D721Med (cell line): Measurements from ENCODE around the gene CMIP.

Source experiments
- DNase-seq: peaks from one replicate; pipeline ENCODE4 v3.0.0; 2011; ENCODE audit warnings: low spot score; ENCODE audit not compliant: insufficient read length
- FAIRE-seq: peaks from 2 replicates; lab custom pipeline; 2011; peaks lifted over from hg19 to GRCh38; lab: Jason Lieb, UNC
- CTCF ChIP-seq: IDR thresholded peaks from 2 replicates; pipeline ENCODE4 v1.5.1; 2012; ENCODE audit warnings: mild to moderate bottlenecking, control low read depth; ENCODE audit not compliant: insufficient read depth; ENCODE audit errors: missing control alignments

Gene CMIP

GRCh38 chr16:81745704-81746558 is 301.3 kb downstream of the CMIP start:
- no peak for FAIRE-seq
- no peak for TF ChIP-seq CTCF
- no peak for DNase-seq

- DNase-seq (no peak), FAIRE-seq (no peak)
- no peak for TF ChIP-seq CTCF
Measured at GRCh38 chr16:81746566-81746965, 302.0 kb downstream of the CMIP start.

GRCh38 chr16:81748476-81749198 is 304.0 kb downstream of the CMIP start:
- DNase-seq (no peak), FAIRE-seq (no peak)
- TF ChIP-seq CTCF = no peak

GRCh38 chr16:81752225-81752875 is 307.7 kb downstream of the CMIP start:
- FAIRE-seq = no peak
- no peak for TF ChIP-seq CTCF

GRCh38 chr16:81752876-81753227 is 308.2 kb downstream of the CMIP start:
- TF ChIP-seq CTCF = no peak
- DNase-seq = no peak
- FAIRE-seq = no peak

More at GRCh38 chr16:81752225-81752875, 307.7 kb downstream of the CMIP start:
- no peak for DNase-seq

- FAIRE-seq = no peak
- no peak for TF ChIP-seq CTCF
Measured at GRCh38 chr16:81754858-81755257, 310.2 kb downstream of the CMIP start.

More at GRCh38 chr16:81754858-81755257, 310.2 kb downstream of the CMIP start:
- DNase-seq = no peak
